EL (cell line): ENCODE data around the gene JAZF1.
"Not testable (repeated sequence)": the region's sequence is repeated elsewhere in the genome, so short reads cannot be mapped to it uniquely, and the experiment has no call there.

Source experiments
- DNase-seq: peaks from one replicate; pipeline ENCODE4 v3.0.0-alpha.2; 2016

Gene JAZF1

GRCh38 chr7:27897001-27897400 lies 283.6 kb downstream of the JAZF1 start:
- DNase-seq = no peak

DNA sequence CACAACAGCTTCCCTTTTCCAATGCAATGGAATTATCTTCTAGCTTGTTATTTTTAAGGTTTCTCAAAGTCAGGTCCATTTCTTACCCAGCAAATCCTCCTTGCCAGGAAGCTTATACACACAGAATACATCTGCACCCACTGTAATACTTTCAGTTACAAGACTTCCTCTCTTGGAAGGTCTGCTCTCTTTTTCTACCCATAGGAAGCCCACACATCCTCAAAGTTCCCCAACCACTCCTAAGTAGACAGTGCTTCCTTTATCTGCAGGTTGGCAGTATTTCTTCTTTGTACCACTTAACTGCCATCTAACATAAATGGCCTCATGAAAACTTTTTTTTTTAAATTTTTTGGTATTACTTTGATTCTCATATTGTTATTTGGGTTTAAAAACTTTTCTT lies 285.0 kb downstream of the JAZF1 start:
- no peak for DNase-seq

DNA sequence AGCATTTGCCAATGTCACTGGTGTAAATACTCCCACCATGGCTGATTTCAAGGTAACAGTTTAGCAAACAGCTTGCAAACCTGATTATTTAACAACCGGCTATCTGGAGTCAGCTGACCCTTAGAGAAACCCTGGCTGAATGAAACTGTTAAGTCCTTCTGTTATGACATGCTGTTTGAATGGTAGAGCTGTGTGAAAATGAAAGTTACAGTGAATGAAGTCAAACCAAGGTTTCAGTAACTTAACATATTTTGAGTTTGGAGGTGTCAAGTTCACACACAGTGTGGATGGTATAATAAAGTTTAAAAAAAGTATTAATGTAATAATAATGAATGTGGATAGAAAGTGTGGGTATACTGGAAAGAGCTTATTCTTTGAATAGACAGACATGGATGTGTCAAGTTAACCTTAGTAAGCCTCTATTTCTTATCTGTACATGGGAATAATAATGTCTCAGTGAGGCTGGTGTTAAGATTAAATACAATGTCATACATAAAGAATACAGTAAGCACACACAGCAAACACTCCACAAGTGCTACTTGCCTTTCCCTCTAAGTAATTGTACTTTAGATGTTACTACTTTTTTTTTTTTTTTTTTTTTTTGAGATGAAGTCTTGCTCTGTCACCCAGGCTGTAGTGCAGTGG lies 290.3 kb downstream of the JAZF1 start:
- DNase-seq = no peak

- DNase-seq = no peak
Measured at GRCh38 chr7:27889800-27890199, 290.8 kb downstream of the JAZF1 start.

DNA sequence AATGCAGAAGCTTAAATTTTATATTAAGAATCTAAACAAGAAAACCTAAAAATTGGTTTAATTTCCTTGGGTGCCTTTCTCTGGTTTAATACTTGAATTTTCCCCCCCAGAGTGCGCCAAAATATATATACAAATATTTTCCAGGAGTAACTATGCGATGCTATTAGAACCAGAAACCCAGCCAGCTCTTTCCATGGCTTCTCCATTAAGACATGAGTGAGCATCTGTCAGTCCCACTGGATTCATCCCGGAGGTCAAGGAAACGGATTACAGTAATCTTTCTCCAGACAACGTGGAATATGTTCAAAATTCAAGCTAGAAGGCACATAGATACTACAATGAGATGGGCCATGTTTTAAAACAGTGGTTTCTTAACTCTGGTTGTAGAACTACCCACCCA lies 291.9 kb downstream of the JAZF1 start:
- no peak for DNase-seq

- DNase-seq = not testable (repeated sequence)
Measured at GRCh38 chr7:27886710-27887109, 293.9 kb downstream of the JAZF1 start.

DNA sequence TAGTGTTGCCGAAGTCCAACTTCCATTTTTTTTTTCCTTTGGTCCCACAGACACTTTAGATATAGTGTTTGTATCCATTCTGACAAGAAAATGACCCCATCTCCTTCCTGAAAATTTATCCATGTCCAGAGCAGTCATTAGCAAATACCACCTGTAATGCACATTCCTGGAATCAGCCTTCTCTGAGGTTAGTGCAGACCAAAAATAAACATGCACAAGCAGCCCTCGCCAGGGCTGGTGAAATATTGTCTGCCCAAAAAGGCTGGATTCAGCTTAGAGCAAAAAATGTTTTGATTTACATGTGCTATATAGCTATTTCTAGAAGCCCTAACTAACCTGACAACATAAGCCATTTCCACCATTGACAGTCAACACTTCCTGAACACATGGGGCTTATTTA lies 294.9 kb downstream of the JAZF1 start:
- DNase-seq = no peak

GRCh38 chr7:27883696-27884095 lies 296.9 kb downstream of the JAZF1 start:
- DNase-seq = no peak

DNA sequence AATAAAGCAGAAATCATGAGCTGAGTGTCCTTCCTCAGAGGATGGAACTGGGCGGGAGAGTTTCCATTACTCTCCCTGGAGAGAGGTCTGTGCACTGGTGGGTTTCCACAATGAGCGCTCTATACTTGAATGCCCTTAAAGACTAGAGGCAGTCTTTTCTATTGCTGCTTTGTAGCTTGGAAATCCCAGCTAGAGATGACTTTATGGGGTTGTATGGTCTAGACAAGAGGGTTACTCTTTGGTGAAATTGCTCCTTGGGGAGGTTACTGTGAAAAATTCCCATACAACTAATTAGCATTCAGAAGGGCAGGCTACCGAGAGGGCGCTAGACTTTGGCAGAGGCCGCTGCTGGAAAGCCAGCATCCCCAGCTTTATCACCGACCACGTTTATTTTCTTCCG lies 303.8 kb downstream of the JAZF1 start:
- DNase-seq = no peak

DNA sequence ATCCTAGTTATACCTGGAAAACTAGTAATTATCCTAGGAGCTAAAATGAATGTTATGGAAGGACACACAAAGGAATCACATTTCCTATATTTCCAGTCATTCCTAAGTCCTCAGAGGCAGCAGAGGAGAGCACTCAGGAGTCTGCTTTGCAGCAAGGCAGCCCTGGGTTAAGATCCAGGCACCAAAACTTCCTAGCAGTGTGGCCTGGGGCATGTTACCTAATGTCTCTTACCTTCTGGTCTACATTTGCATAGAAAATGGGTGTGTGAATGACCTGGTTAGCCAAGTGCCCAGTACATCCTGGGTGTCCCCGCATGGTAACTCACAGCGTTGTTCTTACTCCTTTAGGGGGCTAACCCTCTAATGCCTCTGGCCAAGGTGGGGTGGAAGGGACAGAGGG lies 304.8 kb downstream of the JAZF1 start:
- DNase-seq = no peak

- no peak for DNase-seq
Measured at GRCh38 chr7:27875061-27875460, 305.5 kb downstream of the JAZF1 start.

DNA sequence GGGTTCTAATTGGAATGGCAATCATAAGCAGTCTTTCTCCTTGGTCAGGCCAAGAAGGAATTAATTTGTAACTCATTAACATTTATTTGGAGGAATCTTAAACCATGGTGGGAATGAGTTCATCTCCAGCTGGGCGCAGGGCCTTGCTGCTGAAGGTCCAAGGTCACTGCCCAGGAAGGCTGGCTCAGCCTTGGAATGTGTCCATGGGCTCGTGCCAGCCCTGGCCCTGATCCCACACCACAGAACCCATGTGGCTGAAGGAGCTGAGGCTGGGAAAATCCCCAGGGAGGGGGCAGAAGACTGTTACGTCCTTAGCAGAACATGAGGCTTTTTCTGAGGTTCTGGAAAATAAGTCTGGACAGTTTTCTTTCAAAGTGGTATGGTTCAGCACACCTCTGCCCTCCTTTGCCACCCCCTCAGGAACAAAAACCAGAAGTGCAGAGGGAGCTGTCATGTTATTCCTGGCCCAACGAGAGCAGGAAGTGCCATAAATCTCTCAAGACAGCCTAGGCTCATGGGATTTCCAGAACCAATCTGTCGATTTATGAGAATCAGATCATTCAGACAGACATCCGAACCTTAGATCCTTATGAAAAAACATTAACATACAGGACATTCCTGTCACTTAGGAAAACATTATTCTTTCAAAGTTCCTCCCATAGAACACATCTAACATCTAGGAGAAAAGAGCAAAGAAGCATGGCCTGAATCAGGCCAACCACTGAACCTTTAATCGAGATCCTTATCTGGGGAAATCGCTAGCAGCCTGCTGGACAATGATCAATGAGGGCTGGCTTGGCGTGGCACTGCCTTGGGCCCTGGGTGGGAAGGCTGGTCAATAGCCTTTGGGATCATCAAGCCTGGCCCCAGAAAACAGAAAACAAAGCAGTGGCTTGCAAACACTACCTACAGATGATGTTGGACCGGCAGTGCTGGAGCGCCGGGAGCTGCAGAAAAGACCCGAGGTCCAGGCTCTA lies 306.3 kb downstream of the JAZF1 start:
- DNase-seq = peak; percentile 73

DNA sequence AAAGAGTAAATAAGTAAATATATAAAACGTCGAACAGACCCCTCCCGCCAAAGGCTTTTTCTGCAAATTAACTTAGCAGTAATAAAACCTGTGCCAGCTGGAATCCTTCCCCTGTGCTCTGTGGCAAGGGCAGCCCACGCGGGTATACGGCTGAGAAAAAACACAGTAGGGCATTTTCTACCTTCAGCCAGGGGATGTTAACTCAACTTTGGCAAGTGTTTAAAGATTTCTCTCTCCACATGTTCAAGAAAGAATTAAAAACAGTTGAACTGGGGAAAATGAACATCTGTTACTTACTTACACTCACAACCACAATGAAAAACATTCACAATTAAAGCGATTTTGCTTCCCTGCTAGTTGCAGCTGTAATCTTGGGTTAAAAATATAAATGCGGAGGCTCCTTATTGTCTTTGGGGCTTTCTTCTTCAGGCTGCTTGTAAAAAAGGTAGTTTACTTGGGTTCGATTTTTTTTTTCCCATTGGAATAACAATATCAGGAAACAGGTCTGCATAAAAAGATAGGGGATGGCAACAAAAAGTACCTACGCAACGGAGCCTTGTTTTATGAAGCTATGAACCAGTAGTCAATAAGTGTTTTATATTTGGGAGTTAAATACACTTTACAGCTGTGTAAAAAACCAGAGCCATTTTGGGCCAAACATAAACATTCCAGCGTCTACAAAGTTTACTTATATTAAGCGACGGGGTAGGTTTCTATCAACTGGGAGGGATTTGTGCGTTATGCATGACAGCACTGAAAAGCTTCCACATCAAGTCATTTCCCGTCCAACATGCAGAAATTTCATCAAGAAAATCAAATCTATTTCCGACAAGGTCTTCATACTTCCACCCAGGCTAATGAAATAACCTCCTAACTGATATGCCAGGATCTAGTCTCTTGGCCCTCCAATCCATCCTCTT lies 308.0 kb downstream of the JAZF1 start:
- DNase-seq = no peak

DNA sequence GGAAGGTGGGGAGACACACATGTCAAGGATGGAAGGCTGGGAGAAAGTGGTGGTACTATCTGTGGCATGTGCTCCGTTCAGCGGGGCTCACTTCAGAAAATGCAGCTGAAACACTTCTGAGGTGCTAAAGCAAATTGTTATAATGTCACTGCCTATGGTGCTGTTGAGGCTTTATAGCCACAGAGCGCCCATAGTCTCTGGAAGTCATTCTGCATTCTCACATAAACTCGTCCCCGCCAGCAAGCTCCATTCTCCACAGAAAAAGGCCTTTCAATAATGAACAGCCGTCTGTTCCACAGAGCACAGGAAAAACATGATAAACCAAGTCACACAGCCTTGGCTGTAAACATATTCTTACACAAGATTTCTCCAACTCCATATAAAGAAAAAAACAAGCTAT lies 308.7 kb downstream of the JAZF1 start:
- no peak for DNase-seq

DNA sequence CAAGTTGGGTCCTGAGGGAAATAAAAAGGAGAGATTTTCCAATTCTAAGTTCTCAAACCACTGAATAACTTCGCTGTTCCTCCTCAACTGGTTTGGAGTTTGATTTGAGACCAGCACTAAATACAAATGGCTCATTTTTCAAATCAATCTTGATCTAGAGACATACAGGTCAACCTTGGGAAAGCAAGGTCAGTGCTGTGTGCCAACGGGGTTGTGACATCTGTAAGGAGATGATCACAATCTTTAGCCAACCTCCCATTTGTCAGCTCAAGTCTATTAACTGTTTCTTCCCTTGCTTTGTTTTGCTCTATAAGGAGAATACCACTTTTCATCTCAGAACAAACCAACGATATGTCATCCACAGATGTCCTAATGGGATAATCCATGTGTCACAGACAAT lies 309.5 kb downstream of the JAZF1 start:
- DNase-seq = no peak

GRCh38 chr7:27870595-27870994 lies 310.0 kb downstream of the JAZF1 start:
- no peak for DNase-seq

DNA sequence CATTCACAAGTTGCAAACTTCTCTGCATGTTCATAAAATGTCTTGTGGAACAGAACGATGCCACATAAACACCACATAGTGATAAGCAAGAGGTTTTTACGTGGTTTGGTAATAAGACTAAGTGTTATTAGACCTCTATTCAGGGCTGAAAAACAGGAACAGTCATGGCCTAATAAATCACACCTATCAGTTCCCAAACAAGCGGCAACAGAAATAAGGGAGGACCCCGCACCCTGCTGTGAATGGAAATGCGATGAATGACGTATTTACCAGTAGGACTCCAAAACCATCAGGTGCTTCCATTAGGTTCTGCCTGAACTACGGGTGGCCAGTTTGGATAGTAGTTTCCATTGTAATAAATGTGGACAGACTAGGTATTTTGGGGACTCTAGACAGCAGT lies 311.5 kb downstream of the JAZF1 start:
- DNase-seq = no peak

DNA sequence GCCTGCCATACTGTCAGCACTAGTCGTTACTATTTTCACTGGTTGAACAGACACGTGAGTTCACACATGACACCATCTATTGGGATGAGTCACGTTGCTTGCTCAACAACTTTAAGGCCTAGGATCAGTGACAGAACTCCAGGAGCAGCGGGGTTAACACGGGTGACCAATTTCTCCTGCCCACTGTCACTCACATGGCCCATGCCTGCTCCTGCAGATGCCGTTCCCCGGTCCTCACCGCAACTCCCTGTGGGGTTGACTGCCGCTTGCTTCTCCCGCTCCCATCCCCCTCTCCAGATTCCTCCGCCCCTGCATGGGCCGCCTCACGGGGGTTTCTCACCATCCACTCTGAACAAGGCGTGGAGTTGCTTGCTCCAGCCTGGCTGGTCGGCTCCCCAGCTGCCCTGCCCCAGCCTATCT lies 312.5 kb downstream of the JAZF1 start:
- DNase-seq = peak; percentile 21

DNA sequence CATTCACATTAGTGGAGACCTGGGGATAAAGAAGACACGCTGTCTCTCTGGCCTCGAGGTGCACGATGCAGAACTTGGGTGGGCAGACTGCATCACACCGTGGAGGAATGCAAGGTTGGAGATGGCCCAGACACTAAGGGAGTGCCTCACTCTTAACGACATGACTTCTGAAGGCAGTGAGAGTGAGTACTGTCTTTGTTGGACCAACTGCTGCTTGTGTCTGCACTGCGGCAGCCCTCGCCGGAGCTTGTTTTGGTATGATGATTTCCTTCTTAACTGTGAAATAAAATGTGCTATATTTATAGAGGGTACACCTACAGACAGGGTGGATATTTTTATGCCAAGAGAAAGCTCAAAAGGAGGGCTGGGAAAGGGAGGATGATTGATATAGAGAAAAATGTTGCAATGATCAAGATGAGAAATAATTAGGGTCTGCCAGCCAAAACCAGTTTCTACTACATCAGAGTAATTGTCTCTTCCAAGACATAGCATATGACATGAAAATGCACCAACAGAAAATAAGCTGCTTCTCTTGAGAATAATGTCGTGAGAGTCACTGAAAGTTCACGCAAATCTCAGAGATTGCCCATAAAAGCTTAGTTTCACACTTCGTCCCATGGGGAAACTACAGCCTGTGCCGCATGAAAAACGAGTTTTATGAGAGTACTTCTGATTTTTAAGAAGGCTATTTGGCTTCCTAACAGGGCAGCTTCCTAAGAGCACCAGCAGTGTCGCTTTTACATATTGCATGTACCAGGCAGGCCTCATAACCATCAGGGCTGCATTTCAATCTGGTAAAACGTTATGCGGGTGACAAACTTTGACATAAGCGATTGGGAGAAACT lies 313.5 kb downstream of the JAZF1 start:
- DNase-seq = no peak

- no peak for DNase-seq
Measured at GRCh38 chr7:27866256-27866655, 314.3 kb downstream of the JAZF1 start.

DNA sequence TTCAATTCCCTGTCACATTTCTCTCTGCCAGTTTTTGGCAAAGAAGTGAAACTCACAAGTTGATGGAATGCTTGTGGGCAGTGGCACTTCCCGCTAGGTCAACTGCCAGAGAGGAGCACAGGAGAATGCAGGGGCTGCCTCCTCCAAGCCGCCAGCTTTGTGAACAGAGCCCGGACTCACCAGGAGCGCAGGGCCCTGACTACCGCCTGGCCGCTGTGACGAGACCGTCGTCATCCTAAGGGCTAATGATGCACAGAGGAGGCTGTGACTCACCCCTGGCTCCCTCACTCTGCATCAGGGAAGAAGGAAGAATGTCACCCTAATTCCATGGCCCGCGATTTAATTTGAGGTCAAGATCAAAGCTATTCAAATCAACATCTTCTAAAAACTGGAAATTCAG lies 316.7 kb downstream of the JAZF1 start:
- peak; percentile 8 for DNase-seq

DNA sequence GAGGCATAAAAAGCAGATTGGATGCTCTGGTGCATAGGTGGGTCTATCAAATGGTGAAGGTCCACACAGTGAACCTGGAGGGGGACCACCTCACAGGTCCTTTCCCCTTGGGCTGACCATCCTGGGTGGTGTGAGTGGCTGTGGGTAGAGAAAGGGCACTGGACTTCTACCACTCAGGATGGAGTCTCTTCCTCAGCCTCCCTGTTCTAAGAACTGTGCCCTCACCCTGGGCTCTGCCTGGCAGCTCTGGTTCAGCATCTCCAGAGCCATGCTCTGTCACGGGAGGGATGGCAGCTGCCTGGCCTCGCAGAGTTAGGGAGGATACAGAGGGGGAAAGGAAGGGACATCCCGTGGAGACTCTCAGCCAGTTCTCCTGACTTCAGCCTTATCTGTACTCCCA lies 318.8 kb downstream of the JAZF1 start:
- no peak for DNase-seq
